ENCODE results near the gene KCNH4. TPM values are rescaled to one million over a fixed set of nuclear protein-coding genes. Genes with fewer than 3 reads are reported as not detected.

The KCNH4 gene
- total and polyA plus RNA-seq, 2 of the 13 experiments (the other 11 are each of a cell fraction or from before 2014, with no cell fraction given) = 0.01 to 0.09 TPM

DNA sequence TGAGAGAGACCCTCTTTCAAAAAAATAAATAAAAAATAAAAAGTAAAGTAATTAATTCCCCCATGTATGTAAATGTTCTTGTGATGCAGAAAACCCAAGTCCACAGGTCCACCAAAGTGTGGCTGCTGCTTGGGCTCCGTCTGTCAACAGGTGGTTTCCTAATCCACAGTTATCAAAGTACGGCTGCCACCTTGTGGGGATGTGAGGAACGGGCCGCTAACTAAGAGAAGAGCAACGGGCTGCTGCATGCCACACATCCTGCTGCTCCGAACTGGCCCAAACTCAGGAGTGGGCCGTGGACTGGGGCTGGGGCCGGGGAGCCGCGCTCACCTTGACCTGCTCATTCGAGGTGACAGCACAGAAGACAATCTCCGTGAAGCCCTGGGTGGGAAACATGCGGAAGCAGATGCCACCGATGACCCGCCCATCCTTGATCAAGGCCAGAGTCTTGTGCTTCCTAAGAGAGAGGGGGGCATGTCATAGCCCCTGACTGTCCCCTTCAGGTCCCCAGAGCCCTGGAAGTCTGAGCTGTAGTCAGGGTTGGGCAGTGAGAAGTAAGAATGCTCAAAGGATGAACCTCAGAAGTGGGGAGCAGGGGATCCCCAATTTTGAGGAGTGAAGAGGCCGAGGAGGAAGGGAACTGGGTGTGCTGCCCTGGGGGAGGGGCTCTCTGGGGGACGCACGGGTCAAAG, 64.1 kb downstream of the KCNH4 start (continued):
- TF ChIP-seq, protein P1, sequence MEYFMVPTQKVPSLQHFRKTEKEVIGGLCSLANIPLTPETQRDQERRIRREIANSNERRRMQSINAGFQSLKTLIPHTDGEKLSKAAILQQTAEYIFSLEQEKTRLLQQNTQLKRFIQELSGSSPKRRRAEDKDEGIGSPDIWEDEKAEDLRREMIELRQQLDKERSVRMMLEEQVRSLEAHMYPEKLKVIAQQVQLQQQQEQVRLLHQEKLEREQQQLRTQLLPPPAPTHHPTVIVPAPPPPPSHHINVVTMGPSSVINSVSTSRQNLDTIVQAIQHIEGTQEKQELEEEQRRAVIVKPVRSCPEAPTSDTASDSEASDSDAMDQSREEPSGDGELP (IDR thresholded peaks at IDR 0.05; ENCODE audit: borderline replicate concordance, low read depth) = peak; percentile 57; the same call in 1 of the 2 replicates
- TF ChIP-seq PITX1 (CRISPR knock-in tag; IDR thresholded peaks at IDR 0.05) (peak; percentile 53; the same call in 1 of the 2 replicates), ZNF546 (CRISPR knock-in tag; conservative IDR thresholded peaks at IDR 0.05) (no peak), FOSL2 (CRISPR knock-in tag; IDR thresholded peaks at IDR 0.05) (0 out of 2 replicates have a peak, but pooled peaks have one; percentile 4), ZFP36 (IDR thresholded peaks at IDR 0.05; ENCODE audit: borderline replicate concordance, low read depth, low read length, partially characterized antibody) (no peak), ZNF543 (CRISPR knock-in tag; IDR thresholded peaks at IDR 0.05) (no peak), MTA1 (CRISPR knock-in tag; IDR thresholded peaks at IDR 0.05; ENCODE audit: borderline replicate concordance) (no peak), ARNT2 (CRISPR knock-in tag; IDR thresholded peaks at IDR 0.05; ENCODE audit: low read depth) (no peak), SCMH1 (CRISPR knock-in tag; IDR thresholded peaks at IDR 0.05; ENCODE audit: borderline replicate concordance) (no peak), ZNF674 (CRISPR knock-in tag; IDR thresholded peaks at IDR 0.05; ENCODE audit: low read depth) (no peak), HOXA3 (CRISPR knock-in tag; IDR thresholded peaks at IDR 0.05) (peak; percentile 54; the same call in 1 of the 2 replicates), ZKSCAN1 (IDR thresholded peaks at IDR 0.05; ENCODE audit: low read length) (no peak), SKI (IDR thresholded peaks at IDR 0.05; ENCODE audit: partially characterized antibody) (no peak), SMYD3 (CRISPR knock-in tag; IDR thresholded peaks at IDR 0.05) (no peak), ZNF12 (CRISPR knock-in tag; IDR thresholded peaks at IDR 0.05) (no peak), HNRNPK (IDR thresholded peaks at IDR 0.05; ENCODE audit: low read depth, low read length, poor library complexity, severe bottlenecking) (no peak), CAMTA2 (CRISPR knock-in tag; IDR thresholded peaks at IDR 0.05; ENCODE audit: borderline replicate concordance) (no peak), ZFP82 (CRISPR knock-in tag; IDR thresholded peaks at IDR 0.05; ENCODE audit: borderline replicate concordance) (no peak), ZNF256 (CRISPR knock-in tag; conservative IDR thresholded peaks at IDR 0.05) (no peak), ARNTL (CRISPR knock-in tag; IDR thresholded peaks at IDR 0.05) (no peak), ZNF143 (CRISPR knock-in tag; IDR thresholded peaks at IDR 0.05) (no peak; the same call in 1 of the 2 replicates)
- TF ChIP-seq, protein P2, sequence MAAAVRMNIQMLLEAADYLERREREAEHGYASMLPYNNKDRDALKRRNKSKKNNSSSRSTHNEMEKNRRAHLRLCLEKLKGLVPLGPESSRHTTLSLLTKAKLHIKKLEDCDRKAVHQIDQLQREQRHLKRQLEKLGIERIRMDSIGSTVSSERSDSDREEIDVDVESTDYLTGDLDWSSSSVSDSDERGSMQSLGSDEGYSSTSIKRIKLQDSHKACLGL (CRISPR knock-in tag; IDR thresholded peaks at IDR 0.05) = no peak
- TF ChIP-seq, protein P3, sequence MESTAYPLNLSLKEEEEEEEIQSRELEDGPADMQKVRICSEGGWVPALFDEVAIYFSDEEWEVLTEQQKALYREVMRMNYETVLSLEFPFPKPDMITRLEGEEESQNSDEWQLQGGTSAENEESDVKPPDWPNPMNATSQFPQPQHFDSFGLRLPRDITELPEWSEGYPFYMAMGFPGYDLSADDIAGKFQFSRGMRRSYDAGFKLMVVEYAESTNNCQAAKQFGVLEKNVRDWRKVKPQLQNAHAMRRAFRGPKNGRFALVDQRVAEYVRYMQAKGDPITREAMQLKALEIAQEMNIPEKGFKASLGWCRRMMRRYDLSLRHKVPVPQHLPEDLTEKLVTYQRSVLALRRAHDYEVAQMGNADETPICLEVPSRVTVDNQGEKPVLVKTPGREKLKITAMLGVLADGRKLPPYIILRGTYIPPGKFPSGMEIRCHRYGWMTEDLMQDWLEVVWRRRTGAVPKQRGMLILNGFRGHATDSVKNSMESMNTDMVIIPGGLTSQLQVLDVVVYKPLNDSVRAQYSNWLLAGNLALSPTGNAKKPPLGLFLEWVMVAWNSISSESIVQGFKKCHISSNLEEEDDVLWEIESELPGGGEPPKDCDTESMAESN (CRISPR knock-in tag; conservative IDR thresholded peaks at IDR 0.05) = no peak
- TF ChIP-seq, protein P4, sequence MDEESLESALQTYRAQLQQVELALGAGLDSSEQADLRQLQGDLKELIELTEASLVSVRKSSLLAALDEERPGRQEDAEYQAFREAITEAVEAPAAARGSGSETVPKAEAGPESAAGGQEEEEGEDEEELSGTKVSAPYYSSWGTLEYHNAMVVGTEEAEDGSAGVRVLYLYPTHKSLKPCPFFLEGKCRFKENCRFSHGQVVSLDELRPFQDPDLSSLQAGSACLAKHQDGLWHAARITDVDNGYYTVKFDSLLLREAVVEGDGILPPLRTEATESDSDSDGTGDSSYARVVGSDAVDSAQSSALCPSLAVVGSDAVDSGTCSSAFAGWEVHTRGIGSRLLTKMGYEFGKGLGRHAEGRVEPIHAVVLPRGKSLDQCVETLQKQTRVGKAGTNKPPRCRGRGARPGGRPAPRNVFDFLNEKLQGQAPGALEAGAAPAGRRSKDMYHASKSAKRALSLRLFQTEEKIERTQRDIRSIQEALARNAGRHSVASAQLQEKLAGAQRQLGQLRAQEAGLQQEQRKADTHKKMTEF (CRISPR knock-in tag; IDR thresholded peaks at IDR 0.05) = no peak
- TF ChIP-seq, protein P5, sequence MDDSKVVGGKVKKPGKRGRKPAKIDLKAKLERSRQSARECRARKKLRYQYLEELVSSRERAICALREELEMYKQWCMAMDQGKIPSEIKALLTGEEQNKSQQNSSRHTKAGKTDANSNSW (CRISPR knock-in tag; IDR thresholded peaks at IDR 0.05; ENCODE audit: borderline replicate concordance) = no peak
- TF ChIP-seq, protein P6, sequence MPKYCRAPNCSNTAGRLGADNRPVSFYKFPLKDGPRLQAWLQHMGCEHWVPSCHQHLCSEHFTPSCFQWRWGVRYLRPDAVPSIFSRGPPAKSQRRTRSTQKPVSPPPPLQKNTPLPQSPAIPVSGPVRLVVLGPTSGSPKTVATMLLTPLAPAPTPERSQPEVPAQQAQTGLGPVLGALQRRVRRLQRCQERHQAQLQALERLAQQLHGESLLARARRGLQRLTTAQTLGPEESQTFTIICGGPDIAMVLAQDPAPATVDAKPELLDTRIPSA (CRISPR knock-in tag; IDR thresholded peaks at IDR 0.05; ENCODE audit: borderline replicate concordance) = no peak

Measured in HepG2 (cell line).